GM12874 (cell line): Measurements from ENCODE around the gene RLN3.

ENCODE experiments used
- CTCF ChIP-seq: IDR thresholded peaks from 2 replicates; pipeline ENCODE4 v1.5.1; 2011; ENCODE audit warnings: low read depth, mild to moderate bottlenecking, control low read depth, low read length, moderate library complexity; ENCODE audit not compliant: insufficient read depth

The RLN3 gene

GRCh38 chr19:13987101-13987890 lies 40.7 kb upstream of the RLN3 start:
- no peak for TF ChIP-seq CTCF

GRCh38 chr19:13989487-13989886 lies 38.5 kb upstream of the RLN3 start:
- TF ChIP-seq CTCF = no peak

- no peak for TF ChIP-seq CTCF
Measured at GRCh38 chr19:13990085-13990484, 37.9 kb upstream of the RLN3 start.

- no peak for TF ChIP-seq CTCF
Measured at GRCh38 chr19:13992025-13992424, 35.9 kb upstream of the RLN3 start.

- no peak for TF ChIP-seq CTCF
Measured at GRCh38 chr19:13993590-13994300, 34.2 kb upstream of the RLN3 start.

- TF ChIP-seq CTCF = no peak
Measured at GRCh38 chr19:13995017-13995728, 32.8 kb upstream of the RLN3 start.
